GM23338 (cell line): ENCODE results near the gene RPTOR. TPM values are rescaled to one million over a fixed set of nuclear protein-coding genes. Genes with fewer than 3 reads are reported as not detected.

Source experiments
- ATAC-seq: fragments of 200-7000 bp; cut with Tn5 transposase; 3 replicates; pipeline ENCODE4 v1.9.1; 2020
- DNase-seq: peaks from one replicate; pipeline ENCODE4 v3.0.0-alpha.2; 2015; ENCODE audit warnings: low spot score
- H2AFZ ChIP-seq: fragments of 200-600 bp; sonication (generic); 2 replicates; pipeline ENCODE4 v1.8.0; 2016; ENCODE audit warnings: antibody characterized with exemption, mild to moderate bottlenecking, moderate library complexity
- H3F3A ChIP-seq: fragments of 200-600 bp; sonication (generic); replicated peaks from 2 replicates; pipeline ENCODE4 v1.8.0; 2017; ENCODE audit warnings: antibody characterized with exemption, mixed run types, low read depth
- H3K27ac ChIP-seq: fragments of 200-600 bp; sonication (generic); 2 replicates; pipeline ENCODE4 v1.6.1; 2016; ENCODE audit warnings: low read depth
- H3K27me3 ChIP-seq: fragments of 200-600 bp; sonication (generic); 2 replicates; pipeline ENCODE4 v1.8.0; 2016; ENCODE audit warnings: mild to moderate bottlenecking, mixed run types, moderate library complexity; ENCODE audit not compliant: insufficient read depth
- H3K36me3 ChIP-seq: fragments of 200-600 bp; sonication (generic); 2 replicates; pipeline ENCODE4 v1.8.0; 2016; ENCODE audit warnings: mild to moderate bottlenecking; ENCODE audit not compliant: insufficient read depth
- H3K4me1 ChIP-seq: fragments of 200-600 bp; sonication (generic); 2 replicates; pipeline ENCODE4 v1.8.0; 2016; ENCODE audit warnings: mild to moderate bottlenecking, moderate library complexity; ENCODE audit not compliant: insufficient read depth
- H3K4me2 ChIP-seq: fragments of 200-600 bp; sonication (generic); 2 replicates; pipeline ENCODE4 v1.7.1; 2017; ENCODE audit warnings: mixed run types
- H3K4me3 ChIP-seq: fragments of 200-600 bp; sonication (generic); 2 replicates; pipeline ENCODE4 v1.6.1; 2016; ENCODE audit warnings: mixed run types
- H3K79me2 ChIP-seq: fragments of 200-600 bp; sonication (generic); replicated peaks from 2 replicates; pipeline ENCODE4 v1.8.0; 2017; ENCODE audit warnings: mild to moderate bottlenecking; ENCODE audit not compliant: insufficient read depth
- H3K9me2 ChIP-seq: fragments of 200-600 bp; sonication (generic); 2 replicates; pipeline ENCODE4 v1.8.0; 2017; ENCODE audit not compliant: insufficient read depth
- H4K20me1 ChIP-seq: fragments of 200-600 bp; sonication (generic); replicated peaks from 2 replicates; pipeline ENCODE4 v1.8.0; 2017; ENCODE audit warnings: mild to moderate bottlenecking; ENCODE audit not compliant: insufficient read depth
- H3K27ac Mint-ChIP-seq: 2 replicates; pipeline ENCODE4 v1.8.0; 2020; ENCODE audit warnings: inconsistent platforms, mild to moderate bottlenecking, moderate library complexity, mixed read lengths
- H3K27me3 Mint-ChIP-seq: 3 replicates; pipeline ENCODE4 v1.8.0; 2022; ENCODE audit warnings: low read depth, mild to moderate bottlenecking, moderate library complexity, mixed read lengths, inconsistent platforms; ENCODE audit not compliant: insufficient read depth, poor library complexity
- H3K36me3 Mint-ChIP-seq: 3 replicates; pipeline ENCODE4 v1.8.0; 2021; ENCODE audit warnings: low read depth, mild to moderate bottlenecking, inconsistent platforms, moderate library complexity, mixed read lengths
- H3K4me1 Mint-ChIP-seq: 3 replicates; pipeline ENCODE4 v1.8.0; 2020; ENCODE audit warnings: mild to moderate bottlenecking, inconsistent platforms, mixed read lengths
- H3K4me3 Mint-ChIP-seq: 3 replicates; pipeline ENCODE4 v1.8.0; 2021; ENCODE audit warnings: moderate library complexity, mild to moderate bottlenecking, inconsistent platforms, mixed read lengths
- H3K9me3 Mint-ChIP-seq: 3 replicates; pipeline ENCODE4 v1.8.0; 2020; ENCODE audit warnings: moderate library complexity, mild to moderate bottlenecking, inconsistent platforms, mixed read lengths
- CREB1 ChIP-seq: fragments of 250-450 bp; sonication (Bioruptor Pico); IDR thresholded peaks from 2 replicates; pipeline ENCODE4 v1.5.0; 2020; ENCODE audit warnings: low read depth, mild to moderate bottlenecking, moderate library complexity
- ETS1 ChIP-seq: IDR thresholded peaks from 2 replicates; pipeline ENCODE4 v1.6.1; 2016; ENCODE audit warnings: antibody characterized with exemption
- EZH2 ChIP-seq: fragments of 200-600 bp; sonication (generic); IDR thresholded peaks from one replicate; pipeline ENCODE4 v1.8.0; 2017; ENCODE audit warnings: antibody characterized with exemption, mild to moderate bottlenecking, low read depth; ENCODE audit not compliant: unreplicated experiment
- EZH2phosphoT487 ChIP-seq: fragments of 200-600 bp; sonication (generic); IDR thresholded peaks from one replicate; pipeline ENCODE4 v1.8.1; 2018; ENCODE audit warnings: antibody characterized with exemption; ENCODE audit not compliant: unreplicated experiment
- JUNB ChIP-seq: IDR thresholded peaks from one replicate; pipeline ENCODE4 v1.6.1; 2016; ENCODE audit warnings: antibody characterized with exemption; ENCODE audit not compliant: unreplicated experiment
- NANOG ChIP-seq: IDR thresholded peaks from 2 replicates; pipeline ENCODE4 v1.6.1; 2016; ENCODE audit warnings: antibody characterized with exemption, borderline replicate concordance
- POLR2AphosphoS5 ChIP-seq: IDR thresholded peaks from 2 replicates; pipeline ENCODE4 v1.6.1; 2016; ENCODE audit warnings: antibody characterized with exemption, low read depth
- ZNF114 ChIP-seq: fragments of 250-450 bp; sonication (Bioruptor Pico); IDR thresholded peaks from 2 replicates; pipeline ENCODE4 v1.5.0; 2020; ENCODE audit warnings: mild to moderate bottlenecking, moderate library complexity
- ZNF331 ChIP-seq: fragments of 250-450 bp; sonication (Bioruptor Pico); IDR thresholded peaks from 2 replicates; pipeline ENCODE4 v1.5.0; 2020; ENCODE audit warnings: low read depth, mild to moderate bottlenecking, moderate library complexity
- polyA plus RNA-seq: library from polyadenylated mRNA; unstranded; fragments of >200 nt; fragmentation: Nextera tagmentation; extraction: Ambion mirVana; gene quantifications from 2 replicates; pipeline ENCODE4 v1.2.1, GENCODE V29; 2016
- total RNA-seq: library from RNA; depleted of rRNA; stranded (reverse); fragments of >200 nt; shearing (Covaris generic); gene quantifications from 2 replicates; pipeline ENCODE4 v1.2.3, GENCODE V29; 2014
- TF ChIP-seq, protein P1 (sequence below): fragments of 250-450 bp; sonication (Bioruptor Pico); IDR thresholded peaks from 2 replicates; pipeline ENCODE4 v1.5.0; 2020; ENCODE audit warnings: mild to moderate bottlenecking, moderate library complexity
- TF ChIP-seq, protein P2 (sequence below): IDR thresholded peaks from one replicate; pipeline ENCODE4 v1.6.1; 2018; ENCODE audit warnings: antibody characterized with exemption; ENCODE audit not compliant: unreplicated experiment

Gene RPTOR
- total and polyA plus RNA-seq, 2 experiments from 2014 or later, result 9.5 to 38.0 TPM

- TF ChIP-seq, protein P1, sequence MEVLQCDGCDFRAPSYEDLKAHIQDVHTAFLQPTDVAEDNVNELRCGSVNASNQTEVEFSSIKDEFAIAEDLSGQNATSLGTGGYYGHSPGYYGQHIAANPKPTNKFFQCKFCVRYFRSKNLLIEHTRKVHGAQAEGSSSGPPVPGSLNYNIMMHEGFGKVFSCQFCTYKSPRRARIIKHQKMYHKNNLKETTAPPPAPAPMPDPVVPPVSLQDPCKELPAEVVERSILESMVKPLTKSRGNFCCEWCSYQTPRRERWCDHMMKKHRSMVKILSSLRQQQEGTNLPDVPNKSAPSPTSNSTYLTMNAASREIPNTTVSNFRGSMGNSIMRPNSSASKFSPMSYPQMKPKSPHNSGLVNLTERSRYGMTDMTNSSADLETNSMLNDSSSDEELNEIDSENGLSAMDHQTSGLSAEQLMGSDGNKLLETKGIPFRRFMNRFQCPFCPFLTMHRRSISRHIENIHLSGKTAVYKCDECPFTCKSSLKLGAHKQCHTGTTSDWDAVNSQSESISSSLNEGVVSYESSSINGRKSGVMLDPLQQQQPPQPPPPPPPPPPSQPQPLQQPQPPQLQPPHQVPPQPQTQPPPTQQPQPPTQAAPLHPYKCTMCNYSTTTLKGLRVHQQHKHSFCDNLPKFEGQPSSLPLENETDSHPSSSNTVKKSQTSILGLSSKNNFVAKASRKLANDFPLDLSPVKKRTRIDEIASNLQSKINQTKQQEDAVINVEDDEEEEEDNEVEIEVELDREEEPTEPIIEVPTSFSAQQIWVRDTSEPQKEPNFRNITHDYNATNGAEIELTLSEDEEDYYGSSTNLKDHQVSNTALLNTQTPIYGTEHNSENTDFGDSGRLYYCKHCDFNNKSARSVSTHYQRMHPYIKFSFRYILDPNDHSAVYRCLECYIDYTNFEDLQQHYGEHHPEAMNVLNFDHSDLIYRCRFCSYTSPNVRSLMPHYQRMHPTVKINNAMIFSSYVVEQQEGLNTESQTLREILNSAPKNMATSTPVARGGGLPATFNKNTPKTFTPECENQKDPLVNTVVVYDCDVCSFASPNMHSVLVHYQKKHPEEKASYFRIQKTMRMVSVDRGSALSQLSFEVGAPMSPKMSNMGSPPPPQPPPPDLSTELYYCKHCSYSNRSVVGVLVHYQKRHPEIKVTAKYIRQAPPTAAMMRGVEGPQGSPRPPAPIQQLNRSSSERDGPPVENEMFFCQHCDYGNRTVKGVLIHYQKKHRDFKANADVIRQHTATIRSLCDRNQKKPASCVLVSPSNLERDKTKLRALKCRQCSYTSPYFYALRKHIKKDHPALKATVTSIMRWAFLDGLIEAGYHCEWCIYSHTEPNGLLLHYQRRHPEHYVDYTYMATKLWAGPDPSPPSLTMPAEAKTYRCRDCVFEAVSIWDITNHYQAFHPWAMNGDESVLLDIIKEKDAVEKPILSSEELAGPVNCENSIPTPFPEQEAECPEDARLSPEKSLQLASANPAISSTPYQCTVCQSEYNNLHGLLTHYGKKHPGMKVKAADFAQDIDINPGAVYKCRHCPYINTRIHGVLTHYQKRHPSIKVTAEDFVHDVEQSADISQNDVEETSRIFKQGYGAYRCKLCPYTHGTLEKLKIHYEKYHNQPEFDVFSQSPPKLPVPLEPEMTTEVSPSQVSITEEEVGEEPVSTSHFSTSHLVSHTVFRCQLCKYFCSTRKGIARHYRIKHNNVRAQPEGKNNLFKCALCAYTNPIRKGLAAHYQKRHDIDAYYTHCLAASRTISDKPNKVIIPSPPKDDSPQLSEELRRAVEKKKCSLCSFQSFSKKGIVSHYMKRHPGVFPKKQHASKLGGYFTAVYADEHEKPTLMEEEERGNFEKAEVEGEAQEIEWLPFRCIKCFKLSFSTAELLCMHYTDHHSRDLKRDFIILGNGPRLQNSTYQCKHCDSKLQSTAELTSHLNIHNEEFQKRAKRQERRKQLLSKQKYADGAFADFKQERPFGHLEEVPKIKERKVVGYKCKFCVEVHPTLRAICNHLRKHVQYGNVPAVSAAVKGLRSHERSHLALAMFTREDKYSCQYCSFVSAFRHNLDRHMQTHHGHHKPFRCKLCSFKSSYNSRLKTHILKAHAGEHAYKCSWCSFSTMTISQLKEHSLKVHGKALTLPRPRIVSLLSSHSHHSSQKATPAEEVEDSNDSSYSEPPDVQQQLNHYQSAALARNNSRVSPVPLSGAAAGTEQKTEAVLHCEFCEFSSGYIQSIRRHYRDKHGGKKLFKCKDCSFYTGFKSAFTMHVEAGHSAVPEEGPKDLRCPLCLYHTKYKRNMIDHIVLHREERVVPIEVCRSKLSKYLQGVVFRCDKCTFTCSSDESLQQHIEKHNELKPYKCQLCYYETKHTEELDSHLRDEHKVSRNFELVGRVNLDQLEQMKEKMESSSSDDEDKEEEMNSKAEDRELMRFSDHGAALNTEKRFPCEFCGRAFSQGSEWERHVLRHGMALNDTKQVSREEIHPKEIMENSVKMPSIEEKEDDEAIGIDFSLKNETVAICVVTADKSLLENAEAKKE, result no peak
- TF ChIP-seq ETS1, result no peak
- no peak for TF ChIP-seq EZH2phosphoT487
- no peak for TF ChIP-seq POLR2AphosphoS5
- TF ChIP-seq EZH2, result no peak
- no peak for TF ChIP-seq ZNF114 (CRISPR knock-in tag)
- TF ChIP-seq JUNB, result no peak
These were observed 441.4 kb downstream of the RPTOR start (continued) for GRCh38 chr17:80986046-80986445.

DNA sequence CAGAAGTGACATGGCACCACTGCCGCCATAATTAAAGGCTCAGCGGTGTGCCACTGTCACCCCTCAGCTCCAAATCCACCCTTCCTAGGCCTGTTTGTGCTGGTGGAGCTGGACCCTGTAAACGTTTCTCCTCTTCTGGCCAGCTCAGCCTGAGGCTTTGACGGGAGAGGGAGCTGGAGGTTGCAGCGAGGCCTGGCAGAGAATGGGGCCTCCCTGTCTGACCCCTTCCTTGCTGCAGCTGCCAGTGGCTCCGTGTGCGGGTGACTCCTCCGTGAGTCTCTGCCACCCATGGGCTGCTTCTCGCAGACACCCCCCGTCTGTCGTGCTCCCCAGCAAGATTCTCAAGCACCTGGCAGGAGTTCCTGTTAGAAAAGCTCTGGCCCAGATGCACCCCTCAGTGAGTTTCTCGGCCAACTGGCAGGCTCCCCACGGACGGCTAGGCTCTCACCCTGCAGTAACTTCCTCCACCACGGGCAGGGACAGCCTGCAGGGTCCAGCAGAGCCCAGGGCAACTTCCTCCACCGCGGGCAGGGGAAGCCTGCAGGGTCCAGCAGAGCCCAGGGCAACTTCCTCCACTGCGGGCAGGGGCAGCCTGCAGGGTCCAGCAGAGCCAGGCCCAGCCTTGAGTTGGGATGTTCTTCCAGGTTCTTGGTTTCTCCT, 442.3 kb downstream of the RPTOR start:
- no peak overlapping the region for H3K27ac Mint-ChIP-seq
- no peak overlapping the region for H3K4me3 Mint-ChIP-seq
- Histone ChIP-seq H3K27me3 (no peaks in the 10 kb centered on the region), H3K4me2 (no peak overlapping the region), H4K20me1 (no peaks in the 10 kb centered on the region), H3K4me3 (no peak overlapping the region), H3K9me2 (no peaks in the 10 kb centered on the region), H2AFZ (no peak overlapping the region), H3K36me3 (no peaks in the 10 kb centered on the region), H3K79me2 (no peaks in the 10 kb centered on the region), H3F3A (no peaks in the 10 kb centered on the region), H3K27ac (no peak overlapping the region), H3K4me1 (no peaks in the 10 kb centered on the region)
- peaks cover 5% of the 10 kb centered on the region; the same call in 2 of the 3 replicates for H3K4me1 Mint-ChIP-seq
- TF ChIP-seq ETS1, result no peak
- no peak for TF ChIP-seq JUNB
- no peak for TF ChIP-seq NANOG
- TF ChIP-seq POLR2AphosphoS5, result no peak
- TF ChIP-seq, protein P2, sequence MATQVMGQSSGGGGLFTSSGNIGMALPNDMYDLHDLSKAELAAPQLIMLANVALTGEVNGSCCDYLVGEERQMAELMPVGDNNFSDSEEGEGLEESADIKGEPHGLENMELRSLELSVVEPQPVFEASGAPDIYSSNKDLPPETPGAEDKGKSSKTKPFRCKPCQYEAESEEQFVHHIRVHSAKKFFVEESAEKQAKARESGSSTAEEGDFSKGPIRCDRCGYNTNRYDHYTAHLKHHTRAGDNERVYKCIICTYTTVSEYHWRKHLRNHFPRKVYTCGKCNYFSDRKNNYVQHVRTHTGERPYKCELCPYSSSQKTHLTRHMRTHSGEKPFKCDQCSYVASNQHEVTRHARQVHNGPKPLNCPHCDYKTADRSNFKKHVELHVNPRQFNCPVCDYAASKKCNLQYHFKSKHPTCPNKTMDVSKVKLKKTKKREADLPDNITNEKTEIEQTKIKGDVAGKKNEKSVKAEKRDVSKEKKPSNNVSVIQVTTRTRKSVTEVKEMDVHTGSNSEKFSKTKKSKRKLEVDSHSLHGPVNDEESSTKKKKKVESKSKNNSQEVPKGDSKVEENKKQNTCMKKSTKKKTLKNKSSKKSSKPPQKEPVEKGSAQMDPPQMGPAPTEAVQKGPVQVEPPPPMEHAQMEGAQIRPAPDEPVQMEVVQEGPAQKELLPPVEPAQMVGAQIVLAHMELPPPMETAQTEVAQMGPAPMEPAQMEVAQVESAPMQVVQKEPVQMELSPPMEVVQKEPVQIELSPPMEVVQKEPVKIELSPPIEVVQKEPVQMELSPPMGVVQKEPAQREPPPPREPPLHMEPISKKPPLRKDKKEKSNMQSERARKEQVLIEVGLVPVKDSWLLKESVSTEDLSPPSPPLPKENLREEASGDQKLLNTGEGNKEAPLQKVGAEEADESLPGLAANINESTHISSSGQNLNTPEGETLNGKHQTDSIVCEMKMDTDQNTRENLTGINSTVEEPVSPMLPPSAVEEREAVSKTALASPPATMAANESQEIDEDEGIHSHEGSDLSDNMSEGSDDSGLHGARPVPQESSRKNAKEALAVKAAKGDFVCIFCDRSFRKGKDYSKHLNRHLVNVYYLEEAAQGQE, result no peak
- no peak for TF ChIP-seq ZNF331 (CRISPR knock-in tag)
- TF ChIP-seq EZH2phosphoT487, result no peak
- no peak for TF ChIP-seq CREB1 (CRISPR knock-in tag)
- no peak for DNase-seq
- H3K36me3 Mint-ChIP-seq, result no peaks in the 10 kb centered on the region
- H3K9me3 Mint-ChIP-seq, result no peaks in the 10 kb centered on the region
- ATAC-seq, result no peak
- H3K27me3 Mint-ChIP-seq, result peaks cover 7% of the 10 kb centered on the region
